ENCODE data around the gene RNF13.

DNA sequence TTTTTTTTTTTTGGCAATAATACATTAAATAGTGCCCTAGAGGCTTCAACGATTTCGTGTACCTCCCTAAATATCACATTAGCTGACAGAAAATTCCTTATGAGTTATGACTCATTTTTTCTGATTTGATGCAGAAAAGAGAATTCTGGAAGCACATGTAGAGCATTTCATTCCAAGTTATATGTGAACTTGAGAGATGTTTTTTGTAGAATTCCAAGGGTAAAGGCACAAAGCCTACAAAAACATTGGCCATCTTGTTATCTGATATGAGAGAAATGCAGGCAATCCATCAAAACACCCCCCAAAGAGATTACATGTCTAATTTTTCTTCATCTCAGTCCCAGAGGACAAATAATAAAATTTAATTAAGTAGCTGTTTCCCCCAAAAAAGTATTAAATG, 164.4 kb downstream of the RNF13 start:
- TF ChIP-seq CTCF (conservative IDR thresholded peaks at IDR 0.05 in 1 of 2, IDR thresholded peaks at IDR 0.05 in 1 of 2; ENCODE audit: extremely low read depth in 1 of 2, insufficient read depth in 1 of 2, low read depth in 1 of 2, low read length in 2 of 2), result no peak
- TF ChIP-seq EZH2 (IDR thresholded peaks at IDR 0.05; ENCODE audit: borderline replicate concordance, low read length), result no peak

All from mammary epithelial cell (primary cell).